LNCaP clone FGC (cell line): ENCODE results near the gene PLEKHM2.
"Not testable (repeated sequence)": the region's sequence is repeated elsewhere in the genome, so short reads cannot be mapped to it uniquely, and the experiment has no call there.

Experiments
- DNase-seq: peaks from one replicate; pipeline ENCODE4 v3.0.0-alpha.2; 2011; ENCODE audit warnings: low read depth
- H3K4me3 ChIP-seq: 2 replicates; pipeline ENCODE4 v1.5.1; 2011; ENCODE audit warnings: mild to moderate bottlenecking, low read depth, low read length, control low read depth
- TF ChIP-seq, protein P1 (sequence below): IDR thresholded peaks from 2 replicates; pipeline ENCODE4 v1.5.1; 2012; ENCODE audit warnings: mild to moderate bottlenecking; ENCODE audit not compliant: control insufficient read depth, insufficient read depth; ENCODE audit errors: extremely low read depth

The PLEKHM2 gene

GRCh38 chr1:15650433-15650832 lies 33.7 kb upstream of the PLEKHM2 start:
- H3K4me3 ChIP-seq, result no peak overlapping the region
- TF ChIP-seq, protein P1, sequence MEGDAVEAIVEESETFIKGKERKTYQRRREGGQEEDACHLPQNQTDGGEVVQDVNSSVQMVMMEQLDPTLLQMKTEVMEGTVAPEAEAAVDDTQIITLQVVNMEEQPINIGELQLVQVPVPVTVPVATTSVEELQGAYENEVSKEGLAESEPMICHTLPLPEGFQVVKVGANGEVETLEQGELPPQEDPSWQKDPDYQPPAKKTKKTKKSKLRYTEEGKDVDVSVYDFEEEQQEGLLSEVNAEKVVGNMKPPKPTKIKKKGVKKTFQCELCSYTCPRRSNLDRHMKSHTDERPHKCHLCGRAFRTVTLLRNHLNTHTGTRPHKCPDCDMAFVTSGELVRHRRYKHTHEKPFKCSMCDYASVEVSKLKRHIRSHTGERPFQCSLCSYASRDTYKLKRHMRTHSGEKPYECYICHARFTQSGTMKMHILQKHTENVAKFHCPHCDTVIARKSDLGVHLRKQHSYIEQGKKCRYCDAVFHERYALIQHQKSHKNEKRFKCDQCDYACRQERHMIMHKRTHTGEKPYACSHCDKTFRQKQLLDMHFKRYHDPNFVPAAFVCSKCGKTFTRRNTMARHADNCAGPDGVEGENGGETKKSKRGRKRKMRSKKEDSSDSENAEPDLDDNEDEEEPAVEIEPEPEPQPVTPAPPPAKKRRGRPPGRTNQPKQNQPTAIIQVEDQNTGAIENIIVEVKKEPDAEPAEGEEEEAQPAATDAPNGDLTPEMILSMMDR, result no peak
- no peak for DNase-seq

- DNase-seq, H3K4me3 ChIP-seq: not testable (repeated sequence)
Observed at GRCh38 chr1:15652130-15652529, 32.0 kb upstream of the PLEKHM2 start.

- no peak for DNase-seq
- no peak overlapping the region for H3K4me3 ChIP-seq
- TF ChIP-seq, protein P1, result no peak
Observed at GRCh38 chr1:15654091-15654690, 29.9 kb upstream of the PLEKHM2 start.

GRCh38 chr1:15656464-15656863 lies 27.7 kb upstream of the PLEKHM2 start:
- TF ChIP-seq, protein P1, result no peak
- DNase-seq, result no peak
- H3K4me3 ChIP-seq, result no peak overlapping the region

- TF ChIP-seq, protein P1, result no peak
- DNase-seq, result no peak
- H3K4me3 ChIP-seq, result no peak overlapping the region
Observed at GRCh38 chr1:15657021-15657420, 27.1 kb upstream of the PLEKHM2 start.

DNA sequence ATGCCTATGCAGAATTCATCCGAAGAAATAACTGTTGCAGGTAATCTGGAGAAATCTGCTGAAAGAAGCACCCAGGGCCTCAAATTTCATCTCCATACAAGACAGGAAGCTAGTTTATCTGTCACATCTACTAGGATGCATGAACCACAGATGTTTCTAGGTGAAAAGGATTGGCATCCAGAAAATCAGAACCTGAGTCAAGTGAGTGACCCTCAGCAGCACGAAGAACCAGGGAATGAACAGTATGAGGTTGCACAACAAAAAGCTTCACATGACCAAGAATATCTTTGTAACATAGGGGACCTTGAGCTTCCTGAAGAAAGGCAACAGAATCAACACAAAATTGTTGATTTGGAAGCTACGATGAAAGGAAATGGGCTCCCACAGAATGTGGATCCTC lies 24.0 kb upstream of the PLEKHM2 start:
- H3K4me3 ChIP-seq, result no peak overlapping the region
- DNase-seq, result no peak
- TF ChIP-seq, protein P1, result no peak

DNA sequence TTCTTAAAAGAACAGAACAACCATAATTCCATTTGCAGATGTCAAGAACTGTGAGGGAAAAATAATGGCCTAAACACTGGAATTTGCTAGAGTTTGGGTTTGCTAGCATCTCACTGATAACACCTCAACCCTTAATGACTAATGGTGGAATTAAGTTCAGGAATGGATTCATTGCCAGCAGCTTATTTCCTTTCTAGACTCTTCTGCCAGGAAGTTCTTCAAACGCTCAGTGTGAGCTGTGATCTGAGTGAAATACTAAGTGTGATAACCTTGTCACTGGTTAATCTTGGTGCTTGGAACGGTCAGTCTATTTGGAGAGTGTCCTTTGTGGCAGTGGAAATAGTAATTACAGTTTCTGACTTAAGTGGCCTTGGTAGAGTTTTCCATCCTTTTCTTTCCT lies 21.6 kb upstream of the PLEKHM2 start:
- DNase-seq, result no peak
- no peak overlapping the region for H3K4me3 ChIP-seq
- TF ChIP-seq, protein P1, result no peak

DNA sequence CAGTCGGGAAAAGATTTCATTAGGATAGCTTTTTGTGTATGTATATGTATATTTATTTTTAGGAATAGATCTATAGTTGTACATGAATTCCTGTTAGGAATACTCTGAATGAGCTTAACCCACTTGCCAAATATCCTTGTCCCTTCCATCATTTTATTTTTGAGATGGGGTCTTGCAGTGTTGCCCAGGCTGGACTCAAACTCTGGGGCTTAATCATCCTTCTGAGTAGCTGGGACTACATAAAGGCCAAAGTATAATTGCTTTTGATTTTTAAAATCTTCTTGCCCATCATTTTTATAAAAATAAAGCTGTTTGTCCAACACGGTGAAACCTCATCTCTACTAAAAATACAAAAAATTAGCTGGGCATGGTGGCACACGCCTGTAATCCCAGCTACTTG lies 20.2 kb upstream of the PLEKHM2 start:
- no peak for DNase-seq
- no peak overlapping the region for H3K4me3 ChIP-seq
- TF ChIP-seq, protein P1, result no peak
